ENCODE data around the gene SETD2.

GRCh38 chr3:47092090-47092489 lies 71.8 kb downstream of the SETD2 start:
- no peak for TF ChIP-seq YY1 (IDR thresholded peaks at IDR 0.05; ENCODE audit: low read depth)
- no peak for TF ChIP-seq CTCF (IDR thresholded peaks at IDR 0.05)
